Measurements from ENCODE around the gene TMEM131L.

- no peak for TF ChIP-seq EZH2phosphoT487 (IDR thresholded peaks at IDR 0.05; ENCODE audit: low read depth)
- TF ChIP-seq, protein P1, sequence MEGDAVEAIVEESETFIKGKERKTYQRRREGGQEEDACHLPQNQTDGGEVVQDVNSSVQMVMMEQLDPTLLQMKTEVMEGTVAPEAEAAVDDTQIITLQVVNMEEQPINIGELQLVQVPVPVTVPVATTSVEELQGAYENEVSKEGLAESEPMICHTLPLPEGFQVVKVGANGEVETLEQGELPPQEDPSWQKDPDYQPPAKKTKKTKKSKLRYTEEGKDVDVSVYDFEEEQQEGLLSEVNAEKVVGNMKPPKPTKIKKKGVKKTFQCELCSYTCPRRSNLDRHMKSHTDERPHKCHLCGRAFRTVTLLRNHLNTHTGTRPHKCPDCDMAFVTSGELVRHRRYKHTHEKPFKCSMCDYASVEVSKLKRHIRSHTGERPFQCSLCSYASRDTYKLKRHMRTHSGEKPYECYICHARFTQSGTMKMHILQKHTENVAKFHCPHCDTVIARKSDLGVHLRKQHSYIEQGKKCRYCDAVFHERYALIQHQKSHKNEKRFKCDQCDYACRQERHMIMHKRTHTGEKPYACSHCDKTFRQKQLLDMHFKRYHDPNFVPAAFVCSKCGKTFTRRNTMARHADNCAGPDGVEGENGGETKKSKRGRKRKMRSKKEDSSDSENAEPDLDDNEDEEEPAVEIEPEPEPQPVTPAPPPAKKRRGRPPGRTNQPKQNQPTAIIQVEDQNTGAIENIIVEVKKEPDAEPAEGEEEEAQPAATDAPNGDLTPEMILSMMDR (IDR thresholded peaks at IDR 0.05; ENCODE audit: low read depth, low read length) = no peak
These were observed 54.1 kb downstream of the TMEM131L start for GRCh38 chr4:153520227-153520626.
